Stimulated activated CD4-positive, alpha-beta T cell treated with anti-CD3 and anti-CD28 coated beads, Interleukin-2, amount 100 ng/mL, for 48 hours (primary cell): ENCODE results near the gene HBA1.
"Not testable (repeated sequence)": the region's sequence is repeated elsewhere in the genome, so short reads cannot be mapped to it uniquely, and the experiment has no call there.

Experiments used
- DNase-seq, 2 donors: peaks; one replicate each; pipeline ENCODE4 v3.0.0-alpha.2; 2020

Gene HBA1

GRCh38 chr16:160242-160641 lies 16.2 kb upstream of the HBA1 start:
- DNase-seq, result not testable (repeated sequence)

GRCh38 chr16:160691-161190 lies 15.7 kb upstream of the HBA1 start:
- no peak for DNase-seq

- no peak for DNase-seq
These were observed 14.0 kb upstream of the HBA1 start for GRCh38 chr16:162271-162991.

- not testable (repeated sequence) for DNase-seq
These were observed 13.3 kb upstream of the HBA1 start for GRCh38 chr16:163139-163538.

GRCh38 chr16:163696-164095 lies 12.8 kb upstream of the HBA1 start:
- not testable (repeated sequence) for DNase-seq

- DNase-seq, result not testable (repeated sequence)
These were observed 12.2 kb upstream of the HBA1 start for GRCh38 chr16:164134-164823.

- no peak for DNase-seq
These were observed 11.5 kb upstream of the HBA1 start for GRCh38 chr16:164827-165538.

- DNase-seq, result no peak
These were observed 10.7 kb upstream of the HBA1 start, which contains the start of gene HBM for GRCh38 chr16:165539-166374. TSS of gene HBM (plus strand) at chr16:165978. CDS start at chr16:165998, 20 bp downstream.

GRCh38 chr16:166375-167121 lies 9.9 kb upstream of the HBA1 start:
- DNase-seq, result no peak

- DNase-seq, result no peak
These were observed 9.3 kb upstream of the HBA1 start for GRCh38 chr16:167122-167690.

GRCh38 chr16:168424-168823 lies 8.1 kb upstream of the HBA1 start:
- no peak for DNase-seq

- no peak for DNase-seq
These were observed 7.5 kb upstream of the HBA1 start for GRCh38 chr16:169014-169413.

- DNase-seq, result not testable (repeated sequence)
These were observed 6.4 kb upstream of the HBA1 start for GRCh38 chr16:170088-170507.

- DNase-seq, result no peak
These were observed 5.7 kb upstream of the HBA1 start for GRCh38 chr16:170788-171187.

- not testable (repeated sequence) for DNase-seq
These were observed 4.0 kb upstream of the HBA1 start, which contains the start of gene HBA2 for GRCh38 chr16:172374-172941. TSS of gene HBA2 (plus strand) at chr16:172876. CDS start at chr16:172913, 37 bp downstream.

- DNase-seq, result not testable (repeated sequence)
These were observed 3.1 kb upstream of the HBA1 start for GRCh38 chr16:173211-173854.

- not testable (repeated sequence) for DNase-seq
These were observed 2.3 kb upstream of the HBA1 start for GRCh38 chr16:173928-174769.

GRCh38 chr16:175011-175949 lies 1.2 kb upstream of the HBA1 start:
- no peak for DNase-seq
